Motor neuron (in vitro differentiated cells): ENCODE results near the gene FAM107A. TPM values are rescaled to one million over a fixed set of nuclear protein-coding genes. Genes with fewer than 3 reads are reported as not detected.

Experiments used
- ATAC-seq, 8 experiments: fragments of 200-7000 bp; cut with Tn5 transposase; replicated peaks in 6 of 8; 2 replicates each; pipeline ENCODE4 v1.8.0; 2021; ENCODE audit warnings: mild to moderate bottlenecking in 8 of 8, moderate library complexity in 8 of 8
- H3K27ac ChIP-seq, 2 donors: fragments of 250-450 bp; sonication (Bioruptor Pico); 2 replicates each; pipeline ENCODE4 v1.9.0; 2021; ENCODE audit warnings: antibody characterized with exemption in 2 of 2, mild to moderate bottlenecking in 2 of 2, moderate library complexity in 1 of 2
- H3K4me1 ChIP-seq, 2 donors: fragments of 250-450 bp; sonication (Bioruptor Pico); replicated peaks in 1 of 2; 2 replicates each; pipeline ENCODE4 v1.6.1; 2021; ENCODE audit warnings: antibody characterized with exemption in 2 of 2, mild to moderate bottlenecking in 2 of 2, moderate library complexity in 1 of 2
- H3K4me3 ChIP-seq, 5 donors: fragments of 250-450 bp; sonication (Bioruptor Pico); 2 replicates each; pipeline ENCODE4 v1.9.0; 2021; ENCODE audit warnings: antibody characterized with exemption in 5 of 5, mild to moderate bottlenecking in 5 of 5, moderate library complexity in 4 of 5
- WGBS, 10 experiments: fragments of 450-650 bp; shearing (Covaris generic); methylation state at CpG; one replicate each; pipeline ENCODE4 v1.0.0; 2022; 5-methylcytosine and 5-hydroxymethylcytosine counted together
- in situ Hi-C, 9 experiments: fragments of 400-800 bp; cut with MboI; loops; one replicate each; pipeline ENCODE4 v1.15.0; 2021; ENCODE audit warnings: low sequenced_read_pairs in 9 of 9, low pct_unique_long_range_greater_than_20kb in 2 of 9; ENCODE audit not compliant: unreplicated experiment in 9 of 9
- total RNA-seq, 8 experiments: library from RNA; unstranded; fragments of 300-600 nt; gene quantifications; 2 replicates each; pipeline versions ENCODE4 v1.2.3 to v1.2.4, GENCODE V29; 2022

FAM107A gene
- total RNA-seq, 8 experiments from 2014 or later: 0.27 to 7.3 (median 1.3) TPM

DNA sequence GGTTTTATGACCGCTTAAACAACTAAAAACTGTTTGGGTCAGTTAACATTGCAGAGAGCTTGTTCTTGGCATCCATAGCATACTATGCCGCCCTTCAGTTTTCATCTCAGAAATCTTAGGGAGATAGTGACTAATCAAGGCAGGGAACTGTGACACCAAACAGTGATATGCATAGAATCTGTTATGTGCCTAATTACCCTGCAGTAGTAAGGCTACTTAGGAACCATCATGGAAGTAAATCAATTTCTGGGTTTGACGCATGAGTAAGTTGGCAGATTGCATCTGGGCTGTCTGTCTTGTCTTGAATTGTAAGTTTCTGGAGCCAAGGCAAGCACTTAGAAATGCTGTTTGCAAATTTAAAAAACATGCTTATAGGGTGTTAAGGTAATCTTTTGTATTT, 62.8 kb downstream of the FAM107A start:
- Histone ChIP-seq H3K4me3 (no peak overlapping the region), H3K4me1 (peaks cover 7% of the 10 kb centered on the region in 2 donors), H3K27ac (no peak overlapping the region)
- ATAC-seq: peak in 2 of 8 experiments; percentile 32 to 53
- in situ Hi-C loops: loop anchor here in 1 of 9 experiments (25.0 kb wide), 1 partner anchor 177 kb away; the partner anchor contains the start of gene PXK
- WGBS, 10 experiments: 57 to 100% (median 82%) methylated on average over 1 to 3 of the region's 3 CpGs; no CpG with 5 or more reads in 1 of the 10 experiments

Other genes starting within 250 kb of the FAM107A start
- gene PXK, start 244.5 kb downstream of the FAM107A start, total RNA-seq: 10 to 100 TPM in 7 of 8 experiments, 1 to 10 TPM in 1; 8.4 to 34.6 (median 18.5) TPM
- 100 to 1,000 TPM in 2 of 8 experiments, 10 to 100 TPM in 6; 48.7 to 122 (median 80.9) TPM for gene PDHB, start 143.6 kb downstream of the FAM107A start, total RNA-seq
- gene KCTD6, start 85.3 kb downstream of the FAM107A start, total RNA-seq: 10 to 100 TPM in 7 of 8 experiments, 1 to 10 TPM in 1; 8.9 to 22.2 (median 17.5) TPM
- gene ACOX2, start 40.2 kb downstream of the FAM107A start, total RNA-seq: 10 to 100 TPM in 3 of 8 experiments, 1 to 10 TPM in 3, under 1 TPM in 2; 0.33 to 17.4 (median 5.3) TPM
- gene FAM3D, start 89.4 kb upstream of the FAM107A start, total RNA-seq: under 1 TPM in 4 of 8 experiments, not detected in 4; 0.16 to 0.50 (median 0.18) TPM